GM19240 (cell line): ENCODE results near the gene TMEM225.
"Not testable (repeated sequence)": the region's sequence is repeated elsewhere in the genome, so short reads cannot be mapped to it uniquely, and the experiment has no call there.

Experiments
- DNase-seq: peaks from one replicate; pipeline ENCODE4 v3.0.0; 2011; ENCODE audit warnings: low spot score; ENCODE audit not compliant: insufficient read length

TMEM225 gene

GRCh38 chr11:123885570-123885969 is at the start of gene TMEM225:
Gene TMEM225 (minus strand): TSS chr11:123885670. CDS start chr11:123885425, 245 bp downstream.
- DNase-seq, result no peak

- DNase-seq, result no peak
Measured at GRCh38 chr11:123924027-123924426, 38.6 kb upstream of the TMEM225 start.

GRCh38 chr11:123920943-123921342 is 35.5 kb upstream of the TMEM225 start:
- no peak for DNase-seq

- DNase-seq, result no peak
Measured at GRCh38 chr11:123905826-123906225, 20.4 kb upstream of the TMEM225 start.

- DNase-seq, result no peak
Measured at GRCh38 chr11:123904932-123905331, 19.5 kb upstream of the TMEM225 start.

- DNase-seq, result no peak
Measured at GRCh38 chr11:123903932-123904331, 18.5 kb upstream of the TMEM225 start.

GRCh38 chr11:123901867-123902266 is 16.4 kb upstream of the TMEM225 start, which contains the start of gene OR8D4:
Gene OR8D4 (plus strand): TSS chr11:123902167. CDS start chr11:123906432, 4,265 bp downstream.
- DNase-seq, result no peak

- DNase-seq, result no peak
Measured at GRCh38 chr11:123899792-123900191, 14.3 kb upstream of the TMEM225 start.

GRCh38 chr11:123892031-123892430 is 6.6 kb upstream of the TMEM225 start:
- DNase-seq, result no peak

- no peak for DNase-seq
Measured at GRCh38 chr11:123880912-123881311, 4.6 kb downstream of the TMEM225 start.

GRCh38 chr11:123867795-123868194 is 17.7 kb downstream of the TMEM225 start:
- not testable (repeated sequence) for DNase-seq

- DNase-seq, result not testable (repeated sequence)
Measured at GRCh38 chr11:123865293-123865692, 20.2 kb downstream of the TMEM225 start.

GRCh38 chr11:123859731-123860130 is 25.7 kb downstream of the TMEM225 start:
- DNase-seq, result no peak

GRCh38 chr11:123856444-123856843 is 29.0 kb downstream of the TMEM225 start:
- DNase-seq, result no peak

- no peak for DNase-seq
Measured at GRCh38 chr11:123853038-123853437, 32.4 kb downstream of the TMEM225 start.

GRCh38 chr11:123852321-123852720 is 33.1 kb downstream of the TMEM225 start:
- no peak for DNase-seq

GRCh38 chr11:123851110-123851509 is 34.4 kb downstream of the TMEM225 start:
- DNase-seq, result no peak

- no peak for DNase-seq
Measured at GRCh38 chr11:123841174-123841573, 44.3 kb downstream of the TMEM225 start.

GRCh38 chr11:123839131-123839530 is 46.3 kb downstream of the TMEM225 start:
- DNase-seq, result no peak

GRCh38 chr11:123838659-123839058 is 46.8 kb downstream of the TMEM225 start:
- no peak for DNase-seq

- DNase-seq, result no peak
Measured at GRCh38 chr11:123838199-123838598, 47.3 kb downstream of the TMEM225 start.

GRCh38 chr11:123833095-123833494 is 52.4 kb downstream of the TMEM225 start:
- DNase-seq, result no peak
